HepG2 (cell line): ENCODE results near the gene PSMC1. TPM values are rescaled to one million over a fixed set of nuclear protein-coding genes. Genes with fewer than 3 reads are reported as not detected.

Experiments
- ARNTL ChIP-seq: sonication (generic); formaldehyde crosslinking; IDR thresholded peaks from 2 replicates; pipeline ENCODE4 v1.4.0; 2020; ENCODE audit warnings: mild to moderate bottlenecking, missing genetic modification reagents
- GATAD2A ChIP-seq: IDR thresholded peaks from 2 replicates; pipeline ENCODE4 v1.6.1; 2016
- JUNB ChIP-seq: sonication (generic); formaldehyde crosslinking; IDR thresholded peaks from 2 replicates; pipeline ENCODE4 v1.8.0; 2022; ENCODE audit warnings: missing genetic modification reagents, mild to moderate bottlenecking, borderline replicate concordance
- LCORL ChIP-seq, 2 experiments: fragments of 450-650 bp in 1 of 2; sonication (generic) in 1 of 2; formaldehyde crosslinking in 1 of 2; IDR thresholded peaks; 2 replicates each; pipeline versions ENCODE4 v1.5.0 to v1.6.1; 2017 to 2020; ENCODE audit warnings: antibody characterized with exemption in 1 of 2, missing genetic modification reagents in 1 of 2
- MTF1 ChIP-seq: sonication (generic); formaldehyde crosslinking; IDR thresholded peaks from 2 replicates; pipeline ENCODE4 v1.5.0; 2020; ENCODE audit warnings: missing genetic modification reagents
- NKX3-1 ChIP-seq: sonication (generic); formaldehyde crosslinking; IDR thresholded peaks from 2 replicates; pipeline ENCODE4 v1.5.0; 2020; ENCODE audit warnings: missing genetic modification reagents
- RFX1 ChIP-seq: fragments of 450-650 bp; IDR thresholded peaks from 2 replicates; pipeline ENCODE4 v1.6.1; 2017
- RFX5 ChIP-seq: IDR thresholded peaks from 2 replicates; pipeline ENCODE4 v1.6.1; 2011; ENCODE audit warnings: low read depth, low read length, improper control_type of control experiment
- THYN1 ChIP-seq: sonication (generic); formaldehyde crosslinking; IDR thresholded peaks from 2 replicates; pipeline ENCODE4 v1.8.1; 2023; ENCODE audit warnings: low read depth, mild to moderate bottlenecking, moderate library complexity, missing genetic modification reagents, borderline replicate concordance
- ZFYVE20 ChIP-seq: sonication (generic); formaldehyde crosslinking; IDR thresholded peaks from 2 replicates; pipeline ENCODE4 v1.8.0; 2023; ENCODE audit warnings: low read depth, mild to moderate bottlenecking, moderate library complexity, missing genetic modification reagents, borderline replicate concordance
- ZNF34 ChIP-seq: sonication (generic); formaldehyde crosslinking; IDR thresholded peaks from 2 replicates; pipeline ENCODE4 v1.4.0; 2020; ENCODE audit warnings: mild to moderate bottlenecking, missing genetic modification reagents, borderline replicate concordance
- ZNF644 ChIP-seq: IDR thresholded peaks from 2 replicates; pipeline ENCODE4 v1.6.1; 2016; ENCODE audit warnings: low read depth
- ZNF713 ChIP-seq: sonication (generic); formaldehyde crosslinking; IDR thresholded peaks from 2 replicates; pipeline ENCODE4 v1.4.0; 2020; ENCODE audit warnings: mild to moderate bottlenecking, missing genetic modification reagents
- ZNF746 ChIP-seq: sonication (generic); formaldehyde crosslinking; IDR thresholded peaks from 2 replicates; pipeline ENCODE4 v1.8.0; 2022; ENCODE audit warnings: mild to moderate bottlenecking, missing genetic modification reagents
- ZNF788 ChIP-seq: sonication (generic); formaldehyde crosslinking; IDR thresholded peaks from 2 replicates; pipeline ENCODE4 v1.5.0; 2020; ENCODE audit warnings: mild to moderate bottlenecking, missing genetic modification reagents, borderline replicate concordance
- ZSCAN25 ChIP-seq: sonication (generic); formaldehyde crosslinking; IDR thresholded peaks from 2 replicates; pipeline ENCODE4 v1.8.0; 2022; ENCODE audit warnings: mild to moderate bottlenecking, missing genetic modification reagents
- ZSCAN9 ChIP-seq: IDR thresholded peaks from 2 replicates; pipeline ENCODE4 v1.6.1; 2016; ENCODE audit warnings: borderline replicate concordance
- polyA plus RNA-seq, 8 experiments: library from polyadenylated mRNA; depleted of rRNA in 3 of 8; stranded (reverse) in 7 of 8; unstranded in 1 of 8; fragments of >200 nt; fragmentation: Illumina TruSeq in 4 of 8; extraction: Trizol in 4 of 8; gene quantifications; 2 replicates each; pipeline versions ENCODE4 v1.2.1 to v1.2.3, GENCODE V29; 2011 to 2016; ENCODE audit warnings: low read depth in 4 of 8, missing spikeins in 1 of 8, mixed read lengths in 1 of 8; ENCODE audit not compliant: insufficient read depth in 1 of 8
- total RNA-seq, 5 experiments: library from RNA; depleted of rRNA; stranded (reverse); fragments of >200 nt; fragmentation: Illumina TruSeq; extraction: Trizol; gene quantifications; 2 replicates each; pipeline ENCODE4 v1.2.3, GENCODE V29; 2016; ENCODE audit warnings: low read depth in 1 of 5
- TF ChIP-seq, protein P1 (sequence below): sonication (generic); formaldehyde crosslinking; IDR thresholded peaks from 2 replicates; pipeline ENCODE4 v1.4.0; 2020; ENCODE audit warnings: missing genetic modification reagents
- TF ChIP-seq, protein P2 (sequence below), 2 experiments: sonication (generic) in 1 of 2; formaldehyde crosslinking in 1 of 2; IDR thresholded peaks; 2 replicates each; pipeline versions ENCODE4 v1.6.1 to v1.9.0; 2014 to 2022; ENCODE audit warnings: antibody characterized with exemption in 1 of 2, borderline replicate concordance in 1 of 2, inconsistent platforms in 1 of 2, low read depth in 1 of 2, missing genetic modification reagents in 1 of 2
- TF ChIP-seq, protein P3 (sequence below): sonication (generic); formaldehyde crosslinking; IDR thresholded peaks from 2 replicates; pipeline ENCODE4 v1.8.1; 2023; ENCODE audit warnings: mild to moderate bottlenecking, missing genetic modification reagents, borderline replicate concordance
- TF ChIP-seq, protein P4 (sequence below): fragments of 450-650 bp; IDR thresholded peaks from 2 replicates; pipeline ENCODE4 v1.6.1; 2017; ENCODE audit warnings: mild to moderate bottlenecking

Gene PSMC1
- total and polyA plus RNA-seq, 2 of the 13 experiments (the other 11 are each of a cell fraction or from before 2014, with no cell fraction given), result 48.6 to 167 TPM

DNA sequence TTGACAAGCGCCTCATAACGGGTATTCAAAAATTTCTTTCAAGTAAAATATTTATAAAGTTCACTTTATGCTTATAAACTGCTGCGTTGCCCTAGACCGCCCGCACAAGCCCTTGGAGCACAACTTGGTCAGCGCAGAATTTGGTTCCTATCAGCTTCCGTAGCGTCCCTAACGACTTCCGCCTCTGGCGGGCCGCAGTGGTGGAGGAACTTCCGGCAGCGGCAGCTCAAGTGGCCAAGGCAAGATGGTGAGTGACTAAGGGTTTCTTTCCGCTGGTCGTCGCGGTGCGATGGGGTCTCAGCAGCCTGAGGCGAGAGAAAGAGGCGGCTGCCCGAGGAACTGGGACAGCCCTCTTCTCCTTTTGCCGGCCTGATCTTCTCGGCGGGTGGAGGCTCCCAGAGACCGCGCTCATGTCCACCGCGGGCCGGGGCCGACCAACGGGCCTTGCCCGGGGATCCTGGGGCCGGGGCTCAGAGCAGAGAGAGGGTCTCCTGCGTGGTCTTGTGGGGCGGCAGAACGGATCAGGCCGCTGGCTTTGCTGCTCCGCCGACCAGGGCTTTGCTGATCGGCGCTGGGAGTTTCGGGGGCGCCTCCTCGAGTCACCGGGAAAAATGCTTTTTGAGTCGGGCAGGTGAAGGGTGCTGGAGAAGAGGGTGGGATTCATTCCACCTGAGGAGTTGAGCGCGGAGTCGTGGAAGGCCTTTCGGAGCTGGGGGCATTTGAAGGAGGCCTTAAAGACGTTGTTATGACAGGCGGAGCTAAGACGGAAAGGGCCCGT, at the start of gene PSMC1 (continued):
- TF ChIP-seq ZNF713 (no peak), ZFYVE20 (no peak), ZSCAN9 (0 out of 2 replicates have a peak, but pooled peaks have one; percentile 23), RFX5 (no peak), MTF1 (CRISPR knock-in tag) (no peak), ZNF34 (no peak), ZSCAN25 (CRISPR knock-in tag) (peak; percentile 54; the same call in 1 of the 2 replicates), JUNB (CRISPR knock-in tag) (no peak), ZNF746 (CRISPR knock-in tag) (no peak), THYN1 (CRISPR knock-in tag) (no peak), ZNF644 (peak; percentile 89), LCORL (IDR thresholded peaks at IDR 0.05) (no peak; the same call in 1 of the 2 replicates), LCORL (CRISPR knock-in tag; IDR thresholded peaks at IDR 0.05) (peak; percentile 46; the same call in 1 of the 2 replicates), GATAD2A (CRISPR knock-in tag) (peak; percentile 65; the same call in 1 of the 2 replicates), ARNTL (CRISPR knock-in tag) (no peak), ZNF788 (peak; percentile 86), RFX1 (no peak), NKX3-1 (CRISPR knock-in tag) (0 out of 2 replicates have a peak, but pooled peaks have one; percentile 25)
- TF ChIP-seq, protein P1, sequence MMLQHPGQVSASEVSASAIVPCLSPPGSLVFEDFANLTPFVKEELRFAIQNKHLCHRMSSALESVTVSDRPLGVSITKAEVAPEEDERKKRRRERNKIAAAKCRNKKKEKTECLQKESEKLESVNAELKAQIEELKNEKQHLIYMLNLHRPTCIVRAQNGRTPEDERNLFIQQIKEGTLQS (CRISPR knock-in tag), result peak; percentile 57; the same call in 1 of the 2 replicates
- TF ChIP-seq, protein P2, sequence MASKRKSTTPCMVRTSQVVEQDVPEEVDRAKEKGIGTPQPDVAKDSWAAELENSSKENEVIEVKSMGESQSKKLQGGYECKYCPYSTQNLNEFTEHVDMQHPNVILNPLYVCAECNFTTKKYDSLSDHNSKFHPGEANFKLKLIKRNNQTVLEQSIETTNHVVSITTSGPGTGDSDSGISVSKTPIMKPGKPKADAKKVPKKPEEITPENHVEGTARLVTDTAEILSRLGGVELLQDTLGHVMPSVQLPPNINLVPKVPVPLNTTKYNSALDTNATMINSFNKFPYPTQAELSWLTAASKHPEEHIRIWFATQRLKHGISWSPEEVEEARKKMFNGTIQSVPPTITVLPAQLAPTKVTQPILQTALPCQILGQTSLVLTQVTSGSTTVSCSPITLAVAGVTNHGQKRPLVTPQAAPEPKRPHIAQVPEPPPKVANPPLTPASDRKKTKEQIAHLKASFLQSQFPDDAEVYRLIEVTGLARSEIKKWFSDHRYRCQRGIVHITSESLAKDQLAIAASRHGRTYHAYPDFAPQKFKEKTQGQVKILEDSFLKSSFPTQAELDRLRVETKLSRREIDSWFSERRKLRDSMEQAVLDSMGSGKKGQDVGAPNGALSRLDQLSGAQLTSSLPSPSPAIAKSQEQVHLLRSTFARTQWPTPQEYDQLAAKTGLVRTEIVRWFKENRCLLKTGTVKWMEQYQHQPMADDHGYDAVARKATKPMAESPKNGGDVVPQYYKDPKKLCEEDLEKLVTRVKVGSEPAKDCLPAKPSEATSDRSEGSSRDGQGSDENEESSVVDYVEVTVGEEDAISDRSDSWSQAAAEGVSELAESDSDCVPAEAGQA (IDR thresholded peaks at IDR 0.05; ENCODE audit: low read depth), result no peak
- TF ChIP-seq, protein P2 (CRISPR knock-in tag; IDR thresholded peaks at IDR 0.05; ENCODE audit: borderline replicate concordance), result no peak
- TF ChIP-seq, protein P3, sequence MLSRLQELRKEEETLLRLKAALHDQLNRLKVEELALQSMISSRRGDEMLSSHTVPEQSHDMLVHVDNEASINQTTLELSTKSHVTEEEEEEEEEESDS (CRISPR knock-in tag), result no peak
- TF ChIP-seq, protein P4, sequence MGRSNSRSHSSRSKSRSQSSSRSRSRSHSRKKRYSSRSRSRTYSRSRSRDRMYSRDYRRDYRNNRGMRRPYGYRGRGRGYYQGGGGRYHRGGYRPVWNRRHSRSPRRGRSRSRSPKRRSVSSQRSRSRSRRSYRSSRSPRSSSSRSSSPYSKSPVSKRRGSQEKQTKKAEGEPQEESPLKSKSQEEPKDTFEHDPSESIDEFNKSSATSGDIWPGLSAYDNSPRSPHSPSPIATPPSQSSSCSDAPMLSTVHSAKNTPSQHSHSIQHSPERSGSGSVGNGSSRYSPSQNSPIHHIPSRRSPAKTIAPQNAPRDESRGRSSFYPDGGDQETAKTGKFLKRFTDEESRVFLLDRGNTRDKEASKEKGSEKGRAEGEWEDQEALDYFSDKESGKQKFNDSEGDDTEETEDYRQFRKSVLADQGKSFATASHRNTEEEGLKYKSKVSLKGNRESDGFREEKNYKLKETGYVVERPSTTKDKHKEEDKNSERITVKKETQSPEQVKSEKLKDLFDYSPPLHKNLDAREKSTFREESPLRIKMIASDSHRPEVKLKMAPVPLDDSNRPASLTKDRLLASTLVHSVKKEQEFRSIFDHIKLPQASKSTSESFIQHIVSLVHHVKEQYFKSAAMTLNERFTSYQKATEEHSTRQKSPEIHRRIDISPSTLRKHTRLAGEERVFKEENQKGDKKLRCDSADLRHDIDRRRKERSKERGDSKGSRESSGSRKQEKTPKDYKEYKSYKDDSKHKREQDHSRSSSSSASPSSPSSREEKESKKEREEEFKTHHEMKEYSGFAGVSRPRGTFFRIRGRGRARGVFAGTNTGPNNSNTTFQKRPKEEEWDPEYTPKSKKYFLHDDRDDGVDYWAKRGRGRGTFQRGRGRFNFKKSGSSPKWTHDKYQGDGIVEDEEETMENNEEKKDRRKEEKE, result no peak
